ENCODE measurements around the gene DIPK1B.

GRCh38 chr9:136759001-136759400 is 46.6 kb downstream of the DIPK1B start:
- TF ChIP-seq POLR2AphosphoS5 (IDR thresholded peaks at IDR 0.05; ENCODE audit: low read depth) (no peak), GABPA (IDR thresholded peaks at IDR 0.05; ENCODE audit: low read depth) (no peak)
